ENCODE data around the gene CYB5R4.
"Not testable (repeated sequence)": the region's sequence is repeated elsewhere in the genome, so short reads cannot be mapped to it uniquely, and the experiment has no call there.

CYB5R4 gene

GRCh38 chr6:83867043-83867442 lies 7.6 kb downstream of the CYB5R4 start:
- DNase-seq (ENCODE audit: low spot score) = no peak

DNA sequence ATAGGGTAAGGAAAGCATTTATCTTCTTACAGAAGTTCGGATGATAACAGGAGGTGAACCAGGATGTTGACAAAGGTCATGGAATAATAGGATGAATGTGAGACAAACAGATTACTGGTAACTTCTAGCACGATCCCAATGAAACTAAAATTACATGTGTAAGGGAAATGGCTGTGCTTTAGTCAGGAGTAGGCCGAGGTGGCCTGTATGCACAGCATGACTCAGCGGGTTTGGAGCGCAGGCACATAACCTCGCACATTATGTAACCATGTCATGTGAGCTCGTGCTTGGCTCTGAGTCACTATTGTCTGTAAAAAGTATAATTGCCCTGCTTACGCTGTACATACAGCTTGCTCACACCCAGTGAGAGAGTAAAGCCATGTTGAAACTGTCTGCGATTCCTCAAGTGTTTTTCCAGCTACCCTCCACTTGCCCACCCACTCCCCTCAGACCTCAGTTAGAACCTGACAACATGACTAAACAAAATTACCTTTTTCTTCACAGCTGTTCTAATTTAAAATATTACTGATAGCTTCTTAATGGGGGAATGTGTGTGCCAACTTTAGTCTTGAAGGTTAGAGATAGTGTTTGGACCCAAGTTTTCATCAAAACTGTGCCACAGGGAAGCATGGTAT lies 8.2 kb downstream of the CYB5R4 start:
- DNase-seq (ENCODE audit: low spot score) = no peak

- DNase-seq (ENCODE audit: low spot score) = no peak
These were observed 9.2 kb downstream of the CYB5R4 start for GRCh38 chr6:83868639-83869038.

GRCh38 chr6:83870649-83871048 lies 11.2 kb downstream of the CYB5R4 start:
- DNase-seq (ENCODE audit: low spot score) = no peak

DNA sequence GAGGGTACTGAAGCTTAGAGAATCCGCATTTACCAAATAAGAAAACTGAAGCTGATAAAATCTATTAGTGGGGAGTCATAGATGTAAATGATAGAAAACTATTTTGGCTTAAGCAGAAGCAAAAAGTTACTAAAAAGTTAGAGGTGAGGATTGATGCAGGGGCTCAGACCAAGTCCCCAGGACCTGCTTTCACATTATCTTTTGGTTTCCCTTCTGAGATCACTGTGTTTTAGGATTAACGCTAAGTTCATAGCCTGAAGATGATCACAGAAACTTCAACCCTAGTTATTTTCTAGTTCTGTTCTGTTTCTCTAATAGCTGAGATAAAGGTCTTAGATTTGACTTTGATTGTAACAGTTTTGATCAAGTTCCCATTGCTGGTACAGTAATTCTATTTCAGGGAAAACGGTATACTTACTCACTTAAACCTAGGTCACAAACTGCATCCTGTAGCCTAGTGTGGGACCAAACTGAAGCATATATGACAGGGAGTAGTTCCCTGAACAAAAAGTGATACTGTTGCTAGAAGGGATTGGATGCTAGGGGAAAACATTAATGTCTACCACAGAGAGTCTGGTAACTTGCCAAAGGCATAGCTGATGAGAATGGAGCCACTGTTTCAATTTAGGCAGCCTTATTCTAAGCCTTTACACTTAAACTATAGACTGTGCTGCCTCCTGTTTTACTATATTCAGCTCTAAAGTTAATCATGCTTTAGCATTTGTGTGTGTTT lies 13.1 kb downstream of the CYB5R4 start:
- no peak for DNase-seq (ENCODE audit: low spot score)

DNA sequence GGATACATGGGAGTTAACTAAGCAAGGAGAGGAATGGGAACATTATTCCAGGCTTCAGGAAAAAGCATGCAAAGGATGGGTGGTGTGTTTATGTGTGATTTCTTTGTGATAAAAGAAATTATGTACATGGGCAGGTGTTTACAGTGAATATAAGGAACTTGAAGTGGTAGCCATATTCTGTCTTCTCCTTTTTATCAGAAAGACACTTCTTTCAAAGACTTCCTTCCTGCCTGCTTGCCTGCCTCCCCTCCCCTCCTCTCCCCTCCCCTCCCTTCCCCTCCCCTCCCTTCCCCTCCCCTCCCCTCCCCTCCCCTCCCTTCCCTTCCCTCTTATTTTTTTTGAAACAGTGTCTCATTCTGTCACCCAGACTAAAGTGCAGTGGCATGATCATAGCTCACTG lies 14.4 kb downstream of the CYB5R4 start:
- no peak for DNase-seq (ENCODE audit: low spot score)

DNA sequence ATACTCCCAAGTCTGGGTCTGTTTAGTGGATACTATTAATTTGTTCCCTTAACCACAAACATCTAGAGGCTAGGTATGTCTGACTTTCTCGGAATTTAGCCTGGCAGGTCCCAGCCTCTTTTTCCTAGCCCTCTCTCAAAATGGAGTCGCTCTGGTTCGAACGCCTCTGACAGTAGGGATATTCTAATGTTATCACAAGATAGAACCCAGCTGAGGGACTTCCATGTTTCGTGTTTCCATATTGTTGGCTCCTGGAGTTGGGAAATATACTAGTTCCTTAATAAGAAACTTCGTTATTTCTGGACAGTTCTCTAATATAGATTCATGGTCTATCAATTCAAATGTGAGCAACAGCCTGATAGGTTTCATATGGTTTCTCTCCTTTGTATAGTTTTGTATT lies 16.4 kb downstream of the CYB5R4 start:
- DNase-seq (ENCODE audit: low spot score) = no peak

DNA sequence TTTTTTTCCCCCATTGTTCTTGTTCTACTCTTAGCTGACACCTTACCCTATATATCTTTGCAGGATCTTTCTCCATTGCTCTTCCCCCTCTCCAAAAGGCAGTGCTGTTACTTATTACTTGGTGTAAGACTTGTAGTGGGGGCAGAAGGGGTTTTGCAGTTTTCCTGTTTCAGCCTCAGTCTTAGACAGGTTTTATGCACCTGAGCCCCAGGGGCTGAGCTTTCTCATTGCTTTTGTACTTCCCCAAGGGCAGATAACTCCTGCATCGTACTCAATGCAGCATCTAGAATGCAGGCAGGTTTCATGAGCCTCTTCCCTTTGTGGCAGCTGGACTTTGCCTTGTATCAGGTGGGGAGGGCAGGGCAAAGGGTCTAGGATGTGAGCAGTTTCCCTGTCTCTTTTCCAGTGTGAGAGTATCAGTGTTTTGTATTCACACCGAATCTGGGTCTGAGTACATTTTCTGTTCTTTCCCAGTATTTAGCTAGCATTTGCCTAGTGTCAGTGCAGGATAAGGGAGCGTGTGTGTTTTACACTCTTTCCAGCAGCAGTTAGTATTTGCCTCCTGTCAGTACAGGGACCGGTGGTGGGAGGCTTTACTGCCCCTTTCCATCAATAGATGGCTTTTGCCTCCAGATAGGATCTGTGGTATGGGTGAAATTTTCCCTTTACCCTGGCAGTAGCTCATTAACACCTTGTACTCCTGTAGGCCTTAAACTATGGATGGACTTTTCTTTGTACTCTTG lies 19.6 kb downstream of the CYB5R4 start:
- no peak for DNase-seq (ENCODE audit: low spot score)

DNA sequence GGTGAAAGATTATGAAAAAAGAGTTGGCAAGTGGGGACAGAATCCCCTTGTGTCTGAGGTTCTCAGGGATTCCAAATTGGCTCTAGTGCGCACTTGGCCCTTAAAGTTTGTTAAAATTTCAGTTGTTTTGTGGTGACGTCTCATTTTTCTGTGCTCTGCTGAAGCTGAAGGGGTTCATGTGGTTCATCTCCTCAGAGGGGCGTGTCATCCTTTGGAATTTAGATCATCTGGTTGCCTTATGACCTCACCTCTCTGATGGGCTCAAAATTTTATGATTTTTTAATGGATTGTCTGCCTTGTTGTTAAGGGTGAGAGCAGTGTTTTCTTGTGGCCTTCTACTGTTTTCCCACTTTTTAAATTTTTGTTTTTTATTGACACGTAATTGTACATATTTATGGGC lies 20.3 kb downstream of the CYB5R4 start:
- DNase-seq (ENCODE audit: low spot score) = no peak

GRCh38 chr6:83883240-83883639 lies 23.8 kb downstream of the CYB5R4 start:
- DNase-seq (ENCODE audit: low spot score) = no peak

DNA sequence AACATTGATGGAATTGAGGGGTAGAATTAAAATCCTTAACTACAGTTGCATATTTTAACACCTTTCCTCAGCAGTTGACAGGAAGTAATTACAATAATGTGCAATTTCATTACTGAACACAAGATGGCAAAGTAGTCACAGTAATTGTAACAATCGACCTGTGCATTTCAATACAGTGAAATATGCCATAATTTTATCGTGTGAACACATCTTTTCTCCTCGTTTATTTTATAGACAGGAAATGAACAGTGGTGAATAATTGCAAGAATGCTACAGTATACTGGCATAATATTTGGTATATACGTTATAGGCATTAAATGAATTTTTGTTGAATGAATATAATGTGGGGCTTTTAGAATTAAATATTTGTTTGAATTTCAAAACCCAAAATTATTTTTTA lies 25.0 kb downstream of the CYB5R4 start:
- DNase-seq (ENCODE audit: low spot score) = peak; percentile 64

DNA sequence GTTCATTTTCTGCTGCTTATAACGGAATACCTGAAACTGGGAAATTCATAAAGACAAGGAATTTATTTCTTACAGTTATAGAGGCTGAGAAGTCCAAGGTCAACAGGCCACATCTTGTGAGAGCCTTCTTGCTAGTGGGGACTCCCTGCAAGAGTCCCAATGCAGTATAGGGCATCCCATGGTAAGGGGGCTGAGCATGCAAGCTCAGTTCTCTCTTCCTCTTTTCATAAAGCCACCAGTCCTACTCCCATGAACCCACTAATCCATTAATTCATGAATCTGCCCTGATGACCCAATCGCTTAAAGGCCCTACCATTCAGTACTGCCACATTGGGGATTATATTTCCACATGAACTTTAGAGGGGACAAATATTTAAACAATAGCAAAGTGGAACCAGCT lies 26.5 kb downstream of the CYB5R4 start:
- no peak for DNase-seq (ENCODE audit: low spot score)

- DNase-seq (ENCODE audit: low spot score) = no peak
These were observed 30.1 kb downstream of the CYB5R4 start for GRCh38 chr6:83889621-83890020.

DNA sequence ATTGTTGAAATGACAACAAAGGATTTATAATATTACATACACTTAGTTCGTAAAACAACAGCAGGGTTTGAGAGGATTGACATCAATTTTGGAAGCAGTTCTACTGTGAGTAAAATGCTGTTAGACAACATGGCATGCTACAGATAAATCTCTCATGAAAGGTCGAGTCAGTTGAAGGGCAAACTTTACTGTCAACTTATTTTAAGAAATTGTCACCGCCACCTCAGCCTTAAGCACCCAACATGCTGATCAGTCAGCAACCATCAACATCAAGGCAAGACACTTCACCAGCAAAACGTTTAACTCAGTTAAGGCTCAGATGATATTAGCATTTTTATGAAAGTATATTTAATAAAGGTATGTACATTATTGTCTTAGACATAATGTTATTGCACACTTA lies 31.0 kb downstream of the CYB5R4 start:
- no peak for DNase-seq (ENCODE audit: low spot score)

- no peak for DNase-seq (ENCODE audit: low spot score)
These were observed 32.1 kb downstream of the CYB5R4 start for GRCh38 chr6:83891586-83891985.

GRCh38 chr6:83893024-83893423 lies 33.5 kb downstream of the CYB5R4 start:
- DNase-seq (ENCODE audit: low spot score) = no peak

DNA sequence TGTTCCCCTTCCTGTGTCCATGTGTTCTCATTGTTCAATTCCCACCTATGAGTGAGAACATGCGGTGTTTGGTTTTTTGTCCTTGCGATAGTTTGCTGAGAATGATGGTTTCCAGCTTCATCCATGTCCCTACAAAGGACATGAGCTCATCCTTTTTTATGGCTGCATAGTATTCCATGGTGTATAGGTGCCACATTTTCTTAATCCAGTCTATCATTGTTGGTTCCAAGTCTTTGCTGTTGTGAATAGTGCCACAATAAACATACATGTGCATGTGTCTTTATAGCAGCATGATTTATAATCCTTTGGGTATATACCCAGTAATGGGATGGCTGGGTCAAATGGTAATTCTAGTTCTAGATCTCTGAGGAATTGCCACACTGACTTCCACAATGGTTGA lies 37.6 kb downstream of the CYB5R4 start:
- not testable (repeated sequence) for DNase-seq (ENCODE audit: low spot score)

DNA sequence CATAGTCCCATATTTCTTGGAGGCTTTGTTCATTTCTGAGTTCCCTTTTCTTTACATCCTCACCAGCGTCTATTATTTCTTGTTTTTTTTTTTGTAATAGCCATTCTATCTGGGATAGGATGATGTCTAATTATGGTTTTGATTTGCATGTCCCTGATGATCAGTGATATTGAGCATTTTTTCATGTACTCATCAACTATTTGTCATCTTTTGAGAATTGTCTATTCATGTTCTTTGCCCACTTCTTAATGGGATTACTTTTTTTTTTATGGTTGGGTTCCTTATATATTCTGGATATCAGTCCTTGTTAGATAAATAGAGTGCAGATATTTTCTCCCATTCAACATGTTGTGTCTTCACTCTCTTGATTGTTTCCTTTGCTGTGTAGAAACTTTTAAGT lies 42.1 kb downstream of the CYB5R4 start:
- no peak for DNase-seq (ENCODE audit: low spot score)

- DNase-seq (ENCODE audit: low spot score) = no peak
These were observed 44.9 kb downstream of the CYB5R4 start for GRCh38 chr6:83904395-83904794.

GRCh38 chr6:83905648-83906047 lies 46.2 kb downstream of the CYB5R4 start:
- DNase-seq (ENCODE audit: low spot score) = no peak

- DNase-seq (ENCODE audit: low spot score) = not testable (repeated sequence)
These were observed 48.3 kb downstream of the CYB5R4 start for GRCh38 chr6:83907623-83908390.

DNA sequence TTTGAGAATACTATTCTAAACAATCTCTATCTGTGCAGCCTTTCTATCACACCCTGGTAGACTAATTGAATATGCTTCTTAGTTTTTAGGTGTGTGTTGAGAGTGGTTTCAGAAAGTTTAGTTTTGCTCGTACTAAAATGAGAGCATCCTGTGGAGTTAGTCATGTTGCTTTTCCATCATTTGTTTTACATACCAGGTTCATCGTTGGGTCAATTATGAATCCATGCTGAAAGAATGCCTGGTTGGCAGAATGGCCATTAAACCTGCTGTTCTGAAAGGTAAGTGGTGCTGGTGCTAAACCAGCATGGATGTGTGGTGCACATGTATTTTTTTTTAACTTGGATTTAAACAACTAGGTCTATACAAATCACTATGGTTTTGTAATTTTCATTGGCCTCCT lies 49.3 kb downstream of the CYB5R4 start:
- DNase-seq (ENCODE audit: low spot score) = no peak

DNA sequence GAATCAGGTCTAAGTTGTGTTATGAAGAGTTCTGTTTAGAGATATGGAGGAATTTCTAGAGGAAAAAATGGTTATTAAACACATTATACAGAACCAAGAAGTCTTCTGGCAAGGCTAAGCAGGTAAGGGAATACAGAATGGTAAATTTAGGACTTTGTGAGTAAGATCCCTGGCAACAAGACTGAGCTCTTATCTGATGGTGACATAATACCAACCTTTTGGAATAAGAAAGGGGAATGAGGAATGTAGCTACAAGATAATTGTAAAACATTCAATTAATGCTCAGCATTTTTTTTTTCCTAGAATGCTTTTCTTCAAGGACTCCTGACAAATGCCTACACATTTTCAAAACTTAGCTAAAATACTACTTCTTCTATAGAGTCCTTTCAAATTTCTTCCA lies 51.8 kb downstream of the CYB5R4 start:
- DNase-seq (ENCODE audit: low spot score) = no peak
